Skeletal muscle tissue (tissue), 4 donors: ENCODE measurements around the gene CDC123. TPM values are rescaled to one million over a fixed set of nuclear protein-coding genes. Genes with fewer than 3 reads are reported as not detected.

Source experiments
- H3K27ac ChIP-seq: one replicate; pipeline ENCODE4 v1.7.0; 2013; ENCODE audit warnings: mild to moderate bottlenecking, low read depth, low read length, inconsistent platforms
- H3K27me3 ChIP-seq, 3 donors: one replicate each; pipeline ENCODE4 v1.7.0; 2013; ENCODE audit warnings: low read length in 3 of 3; ENCODE audit not compliant: control insufficient read depth in 3 of 3, insufficient read depth in 3 of 3
- H3K36me3 ChIP-seq, 3 donors: one replicate each; pipeline ENCODE4 v1.7.0; 2013; ENCODE audit warnings: low read length in 3 of 3; ENCODE audit not compliant: control insufficient read depth in 3 of 3, insufficient read depth in 3 of 3
- H3K4me1 ChIP-seq, 3 donors: one replicate each; pipeline ENCODE4 v1.7.0; 2013; ENCODE audit warnings: low read length in 3 of 3, mild to moderate bottlenecking in 3 of 3; ENCODE audit not compliant: control insufficient read depth in 3 of 3, insufficient read depth in 3 of 3
- H3K4me3 ChIP-seq, 3 donors: one replicate each; pipeline ENCODE4 v1.7.0; 2013; ENCODE audit warnings: low read length in 3 of 3
- H3K9ac ChIP-seq, 3 donors: one replicate each; pipeline ENCODE4 v1.7.0; 2013; ENCODE audit warnings: low read length in 3 of 3, mild to moderate bottlenecking in 3 of 3, moderate library complexity in 2 of 3, low read depth in 1 of 3
- H3K9me3 ChIP-seq, 3 donors: one replicate each; pipeline ENCODE4 v1.7.0; 2013; ENCODE audit warnings: low read length in 3 of 3; ENCODE audit not compliant: control insufficient read depth in 3 of 3
- total RNA-seq: library from RNA; depleted of rRNA; stranded (reverse); fragments of >200 nt; gene quantifications from one replicate; pipeline ENCODE4 v1.2.3, GENCODE V29; 2014
- donor health status: Osteomylitis.

The CDC123 gene
- total RNA-seq, 1 donor from 2014 or later = 84.5 TPM

DNA sequence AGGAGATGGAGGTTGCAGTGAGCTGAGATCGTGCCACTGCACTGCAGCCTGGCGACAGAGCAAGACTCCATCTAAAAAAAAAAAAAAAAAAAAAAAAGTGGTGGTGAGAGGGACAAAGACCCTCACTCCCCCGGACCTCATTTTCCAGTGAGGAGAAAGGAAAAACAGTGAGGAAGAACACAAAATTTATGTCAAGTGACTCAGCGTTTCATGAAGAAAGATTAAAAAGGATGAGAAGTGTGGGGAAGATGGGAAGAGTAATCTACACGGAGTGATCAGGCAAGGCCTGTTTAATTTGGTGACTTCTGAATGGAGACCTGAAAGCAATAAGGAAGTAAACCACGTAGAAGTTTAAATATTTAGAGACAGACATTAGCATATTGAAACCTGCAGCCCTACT, 7.3 kb upstream of the CDC123 start:
- Histone ChIP-seq H3K4me1 (peaks cover 0 to 2% (median 0%) of the 10 kb centered on the region in 3 donors), H3K27me3 (no peaks in the 10 kb centered on the region), H3K4me3 (no peak overlapping the region), H3K36me3 (peaks cover 9 to 21% (median 16%) of the 10 kb centered on the region in 3 donors), H3K9ac (no peak overlapping the region), H3K27ac (no peak overlapping the region), H3K9me3 (no peaks in the 10 kb centered on the region)

DNA sequence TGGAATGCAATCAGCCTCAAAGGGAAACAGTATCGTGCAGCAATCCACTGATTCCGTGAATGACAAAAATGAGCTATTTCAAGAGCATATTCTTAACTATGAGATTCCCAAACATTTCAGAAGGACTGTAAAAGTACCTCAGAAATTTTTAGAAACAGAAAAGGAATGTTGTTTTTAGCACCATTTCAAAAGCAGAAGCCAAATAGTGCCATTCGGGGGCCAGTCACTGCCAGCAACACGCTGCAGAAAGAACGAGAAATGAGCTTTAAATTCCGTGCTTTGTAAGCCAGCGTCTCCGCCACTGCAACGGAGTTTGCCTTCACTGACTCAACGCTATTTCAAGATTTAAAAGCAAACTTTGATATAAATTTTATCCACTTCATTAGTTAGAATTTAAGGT, 6.6 kb upstream of the CDC123 start:
- H3K4me1 ChIP-seq = peaks cover 5 to 6% (median 5%) of the 10 kb centered on the region in 3 donors
- H3K9me3 ChIP-seq = no peaks in the 10 kb centered on the region
- no peaks in the 10 kb centered on the region for H3K27me3 ChIP-seq
- H3K9ac ChIP-seq = no peak overlapping the region
- H3K27ac ChIP-seq = no peak overlapping the region
- peaks cover 9 to 21% (median 16%) of the 10 kb centered on the region in 3 donors for H3K36me3 ChIP-seq
- H3K4me3 ChIP-seq = no peak overlapping the region

DNA sequence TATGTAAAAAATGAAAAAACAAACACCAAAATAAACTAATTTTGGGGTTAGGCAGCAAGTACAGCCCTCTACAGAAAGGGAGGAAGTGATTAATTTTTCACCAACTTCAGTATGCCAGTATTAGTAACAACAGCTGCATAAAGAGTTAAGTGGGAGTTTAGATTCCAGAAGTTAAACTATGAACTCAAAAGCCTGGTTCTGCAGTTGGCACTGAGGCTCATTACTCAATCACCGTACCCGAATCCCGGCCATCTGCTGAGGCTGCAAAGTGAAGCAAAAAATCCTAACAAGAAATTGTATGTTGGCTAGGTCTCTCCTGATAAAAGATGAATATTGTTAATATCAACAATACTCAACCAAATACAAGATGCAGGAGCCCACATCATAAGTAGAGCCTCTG, 4.3 kb upstream of the CDC123 start:
- Histone ChIP-seq H3K27me3 (no peaks in the 10 kb centered on the region), H3K27ac (no peak overlapping the region), H3K4me1 (peaks cover 8 to 21% (median 11%) of the 10 kb centered on the region in 3 donors), H3K9me3 (no peaks in the 10 kb centered on the region), H3K9ac (no peak overlapping the region), H3K4me3 (no peak overlapping the region), H3K36me3 (peaks cover 3 to 7% (median 3%) of the 10 kb centered on the region in 3 donors)

DNA sequence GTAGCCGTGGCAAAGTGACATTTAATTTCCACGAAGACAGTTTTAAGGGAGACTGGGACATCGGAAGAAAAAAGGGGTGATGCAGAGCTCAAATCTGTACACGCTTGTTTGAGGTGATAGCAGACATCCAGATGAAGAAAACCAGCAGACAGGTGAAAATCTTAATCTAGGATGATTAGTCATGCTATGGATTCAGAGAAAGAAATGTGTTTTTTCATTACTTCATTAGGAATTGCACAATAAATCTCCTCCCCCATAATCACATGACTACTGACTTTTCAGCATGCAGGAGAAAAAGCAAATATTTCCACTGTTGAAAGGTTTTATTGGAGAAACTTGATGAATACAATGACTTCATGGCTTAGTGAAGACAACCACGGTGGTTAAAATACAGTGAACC, 2.8 kb upstream of the CDC123 start:
- H3K9me3 ChIP-seq = no peaks in the 10 kb centered on the region
- H3K4me1 ChIP-seq = peaks cover 10 to 24% (median 20%) of the 10 kb centered on the region in 3 donors
- no peak overlapping the region for H3K4me3 ChIP-seq
- H3K36me3 ChIP-seq = peaks cover 0 to 3% (median 0%) of the 10 kb centered on the region in 3 donors
- no peak overlapping the region for H3K27ac ChIP-seq
- H3K27me3 ChIP-seq = no peaks in the 10 kb centered on the region
- no peak overlapping the region for H3K9ac ChIP-seq

DNA sequence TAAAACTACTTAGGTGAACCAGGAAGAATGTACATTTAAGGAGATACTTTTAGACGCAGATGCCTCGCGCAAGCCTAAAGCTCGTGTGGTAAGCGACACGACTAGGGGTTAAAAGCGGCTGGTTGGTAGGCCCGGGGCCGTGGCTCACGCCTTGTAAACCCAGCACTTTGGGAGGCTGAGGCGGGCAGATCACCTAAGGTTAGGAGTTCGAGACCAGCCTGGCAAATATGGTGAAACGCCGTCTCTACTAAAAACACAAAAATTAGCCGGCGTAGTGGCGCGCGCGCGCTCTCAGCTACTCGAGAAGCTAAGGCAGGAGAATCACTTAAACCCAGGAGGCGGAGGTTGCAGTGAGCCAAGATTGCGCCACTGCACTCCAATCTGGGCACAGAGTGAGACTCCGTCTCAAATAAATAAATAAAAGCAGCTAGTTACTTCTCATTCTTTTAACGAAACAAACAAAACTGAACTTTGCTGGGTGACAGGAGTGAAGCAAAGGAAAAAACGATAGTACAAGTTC, 1.2 kb upstream of the CDC123 start:
- peak overlapping the region; percentile 93 for H3K27ac ChIP-seq
- peaks cover 0 to 8% (median 5%) of the 10 kb centered on the region in 3 donors for H3K36me3 ChIP-seq
- no peaks in the 10 kb centered on the region for H3K27me3 ChIP-seq
- H3K4me1 ChIP-seq = peaks cover 10 to 25% (median 22%) of the 10 kb centered on the region in 3 donors
- peak overlapping the region; percentile 98 to 99 (median 98) for H3K4me3 ChIP-seq
- H3K9me3 ChIP-seq = no peaks in the 10 kb centered on the region
- peak overlapping the region; percentile 93 to 98 (median 96) for H3K9ac ChIP-seq

DNA sequence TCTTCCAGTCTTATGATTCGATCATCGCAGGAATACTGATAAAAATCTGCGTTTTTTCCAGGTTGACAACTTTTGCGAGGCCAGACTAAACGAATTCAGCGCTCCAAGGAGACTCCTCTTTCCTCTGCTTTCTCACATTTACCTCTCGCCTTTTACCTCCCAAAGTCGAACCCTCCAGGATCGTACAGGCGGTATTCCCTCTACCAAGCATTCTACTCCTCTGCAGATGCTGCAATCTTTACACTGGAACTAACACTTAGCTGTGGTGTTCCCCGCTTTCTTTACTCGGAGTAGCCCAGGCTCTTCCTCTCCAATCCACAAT, 746 bp upstream of the CDC123 start:
- Histone ChIP-seq H3K9ac (peak overlapping the region; percentile 93 to 98 (median 96)), H3K27ac (peak overlapping the region; percentile 93), H3K36me3 (peaks cover 0 to 8% (median 5%) of the 10 kb centered on the region in 3 donors), H3K4me3 (peak overlapping the region; percentile 98 to 99 (median 98)), H3K27me3 (no peaks in the 10 kb centered on the region), H3K4me1 (peaks cover 10 to 25% (median 22%) of the 10 kb centered on the region in 3 donors), H3K9me3 (no peaks in the 10 kb centered on the region)

DNA sequence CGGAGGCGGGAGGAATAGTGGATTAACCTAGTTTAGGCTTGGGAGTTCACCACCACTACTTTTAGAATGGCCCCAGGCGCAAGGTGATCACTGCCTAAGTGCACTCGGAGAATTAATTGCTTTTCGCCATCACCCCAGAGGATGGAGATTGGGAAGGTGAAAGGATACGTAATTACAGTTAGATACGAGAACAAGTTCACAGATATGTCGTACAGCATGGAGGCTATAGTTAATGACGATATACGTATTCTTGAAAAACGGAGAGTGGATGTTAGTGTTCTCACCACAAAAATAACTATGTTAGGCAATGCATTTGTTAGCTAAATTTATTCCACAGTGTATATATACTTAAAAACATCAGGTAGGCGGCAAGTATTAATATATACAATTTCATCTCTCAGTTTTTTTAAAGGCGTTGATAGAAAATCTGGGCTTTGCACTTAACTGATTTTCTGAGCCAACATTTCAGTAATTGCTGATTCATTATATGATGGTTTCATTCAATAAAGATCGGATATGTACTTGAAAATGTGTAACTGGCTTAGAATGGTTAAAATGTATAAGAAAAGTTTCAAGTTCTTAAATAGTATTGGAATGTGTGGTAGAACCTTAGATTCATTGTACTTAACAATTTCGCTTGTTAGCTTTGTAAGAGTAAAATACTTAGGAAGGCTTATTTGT, 683 bp downstream of the CDC123 start:
- no peaks in the 10 kb centered on the region for H3K27me3 ChIP-seq
- H3K36me3 ChIP-seq = peaks cover 3 to 18% (median 12%) of the 10 kb centered on the region in 3 donors
- peak overlapping the region; percentile 93 for H3K27ac ChIP-seq
- peak overlapping the region; percentile 93 to 98 (median 96) for H3K9ac ChIP-seq
- peaks cover 8 to 25% (median 22%) of the 10 kb centered on the region in 3 donors for H3K4me1 ChIP-seq
- H3K4me3 ChIP-seq = peak overlapping the region; percentile 98 to 99 (median 98)
- no peaks in the 10 kb centered on the region for H3K9me3 ChIP-seq

DNA sequence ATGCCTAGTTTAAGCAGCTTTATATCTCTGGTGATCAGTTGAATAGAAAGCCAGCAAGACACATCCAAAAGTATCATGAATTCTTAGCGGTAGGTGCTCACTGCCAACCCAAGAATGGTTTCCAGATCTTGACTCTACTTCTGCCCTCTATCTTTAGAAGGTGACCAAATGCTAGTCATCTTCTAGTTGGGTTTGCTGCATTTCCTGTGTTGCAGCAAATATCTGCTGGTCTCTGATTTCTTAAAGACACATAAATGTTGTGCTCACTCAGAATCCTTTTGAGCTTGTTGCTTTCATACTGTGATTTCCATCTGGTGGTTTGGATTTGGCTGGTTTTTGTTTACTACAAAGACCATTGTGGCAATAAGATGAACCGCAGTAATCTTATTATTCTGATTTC, 2.2 kb downstream of the CDC123 start:
- Histone ChIP-seq H3K27ac (no peak overlapping the region), H3K27me3 (no peaks in the 10 kb centered on the region), H3K36me3 (peaks cover 6 to 20% (median 17%) of the 10 kb centered on the region in 3 donors), H3K4me3 (no peak overlapping the region), H3K9ac (no peak overlapping the region), H3K9me3 (no peaks in the 10 kb centered on the region), H3K4me1 (peaks cover 8 to 25% (median 22%) of the 10 kb centered on the region in 3 donors)

DNA sequence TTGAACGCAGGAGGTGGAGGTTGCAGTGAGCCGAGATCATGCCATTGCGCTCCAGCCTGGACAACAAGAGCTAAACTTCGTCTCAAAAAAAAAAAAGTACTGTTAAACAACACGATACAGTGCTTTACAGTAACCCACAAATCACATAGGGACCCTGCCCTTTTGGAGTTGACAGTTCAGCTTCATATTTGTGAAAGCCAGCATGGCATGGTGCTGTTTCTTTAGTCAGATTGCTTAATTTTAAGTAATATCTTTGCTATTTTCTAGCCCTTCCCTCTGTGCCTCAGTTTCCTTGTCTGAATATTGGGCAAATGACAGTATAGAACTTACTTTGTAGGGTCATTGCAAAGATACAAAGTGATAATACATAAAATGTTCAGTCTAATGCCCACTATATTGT, 4.9 kb downstream of the CDC123 start:
- H3K4me3 ChIP-seq = no peak overlapping the region
- H3K9ac ChIP-seq = no peak overlapping the region
- H3K36me3 ChIP-seq = peaks cover 6 to 29% (median 17%) of the 10 kb centered on the region in 3 donors
- no peak overlapping the region for H3K27ac ChIP-seq
- H3K9me3 ChIP-seq = no peaks in the 10 kb centered on the region
- no peaks in the 10 kb centered on the region for H3K27me3 ChIP-seq
- peaks cover 2 to 12% (median 10%) of the 10 kb centered on the region in 3 donors for H3K4me1 ChIP-seq

DNA sequence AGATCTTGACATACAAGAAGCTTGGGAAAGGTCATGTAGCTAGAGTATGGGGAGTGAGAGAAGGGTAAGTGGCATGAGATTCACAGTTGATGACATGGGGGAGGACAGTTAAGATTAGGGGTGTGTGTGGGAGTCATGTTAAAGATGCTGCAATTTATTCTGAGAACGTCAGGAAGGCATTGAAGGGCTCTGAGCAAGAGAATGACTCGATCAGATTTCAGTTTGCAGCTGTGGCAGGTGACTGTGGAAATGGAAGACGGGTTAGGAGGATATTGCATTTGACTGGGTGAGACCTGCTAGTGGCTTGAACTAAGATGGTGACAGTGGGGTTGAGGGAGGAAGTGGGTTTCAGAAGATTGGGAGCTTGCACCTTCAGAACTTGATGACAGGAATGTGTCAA, 5.6 kb downstream of the CDC123 start:
- no peak overlapping the region for H3K27ac ChIP-seq
- H3K9me3 ChIP-seq = no peaks in the 10 kb centered on the region
- no peak overlapping the region for H3K9ac ChIP-seq
- no peak overlapping the region for H3K4me3 ChIP-seq
- H3K27me3 ChIP-seq = no peaks in the 10 kb centered on the region
- peaks cover 2 to 12% (median 4%) of the 10 kb centered on the region in 3 donors for H3K4me1 ChIP-seq
- H3K36me3 ChIP-seq = peaks cover 6 to 29% (median 17%) of the 10 kb centered on the region in 3 donors
